Neuron (in vitro differentiated cells): ENCODE results near the gene LPP.

ENCODE experiments used
- H2AFZ ChIP-seq: one replicate; pipeline ENCODE4 v1.6.1; 2013; ENCODE audit warnings: low read depth, mild to moderate bottlenecking, inconsistent platforms, low read length, moderate library complexity
- H3K27me3 ChIP-seq: one replicate; pipeline ENCODE4 v1.6.1; 2013; ENCODE audit warnings: low read length; ENCODE audit not compliant: insufficient read depth
- H3K36me3 ChIP-seq: one replicate; pipeline ENCODE4 v1.6.1; 2013; ENCODE audit warnings: low read length; ENCODE audit not compliant: insufficient read depth
- H3K4me1 ChIP-seq: one replicate; pipeline ENCODE4 v1.6.1; 2013; ENCODE audit warnings: low read length; ENCODE audit not compliant: insufficient read depth
- H3K4me3 ChIP-seq: 2 replicates; pipeline ENCODE4 v1.5.1; 2013; ENCODE audit warnings: mild to moderate bottlenecking, low read length, moderate library complexity
- H3K9me3 ChIP-seq: one replicate; pipeline ENCODE4 v1.6.1; 2013; ENCODE audit warnings: low read length

LPP gene

GRCh38 chr3:188294823-188295487, 141.0 kb downstream of the LPP start:
- peak overlapping the region; percentile 36 for H2AFZ ChIP-seq
- H3K4me3 ChIP-seq = peak overlapping the region; percentile 39
- no peaks in the 10 kb centered on the region for H3K36me3 ChIP-seq
- peaks cover 37% of the 10 kb centered on the region for H3K4me1 ChIP-seq
- no peaks in the 10 kb centered on the region for H3K9me3 ChIP-seq
- H3K27me3 ChIP-seq = no peaks in the 10 kb centered on the region

- H3K36me3 ChIP-seq = no peaks in the 10 kb centered on the region
- H2AFZ ChIP-seq = no peak overlapping the region
- H3K4me3 ChIP-seq = no peak overlapping the region
- peaks cover 40% of the 10 kb centered on the region for H3K4me1 ChIP-seq
- H3K27me3 ChIP-seq = no peaks in the 10 kb centered on the region
- no peaks in the 10 kb centered on the region for H3K9me3 ChIP-seq
These were observed 141.9 kb downstream of the LPP start for GRCh38 chr3:188295876-188296275.

DNA sequence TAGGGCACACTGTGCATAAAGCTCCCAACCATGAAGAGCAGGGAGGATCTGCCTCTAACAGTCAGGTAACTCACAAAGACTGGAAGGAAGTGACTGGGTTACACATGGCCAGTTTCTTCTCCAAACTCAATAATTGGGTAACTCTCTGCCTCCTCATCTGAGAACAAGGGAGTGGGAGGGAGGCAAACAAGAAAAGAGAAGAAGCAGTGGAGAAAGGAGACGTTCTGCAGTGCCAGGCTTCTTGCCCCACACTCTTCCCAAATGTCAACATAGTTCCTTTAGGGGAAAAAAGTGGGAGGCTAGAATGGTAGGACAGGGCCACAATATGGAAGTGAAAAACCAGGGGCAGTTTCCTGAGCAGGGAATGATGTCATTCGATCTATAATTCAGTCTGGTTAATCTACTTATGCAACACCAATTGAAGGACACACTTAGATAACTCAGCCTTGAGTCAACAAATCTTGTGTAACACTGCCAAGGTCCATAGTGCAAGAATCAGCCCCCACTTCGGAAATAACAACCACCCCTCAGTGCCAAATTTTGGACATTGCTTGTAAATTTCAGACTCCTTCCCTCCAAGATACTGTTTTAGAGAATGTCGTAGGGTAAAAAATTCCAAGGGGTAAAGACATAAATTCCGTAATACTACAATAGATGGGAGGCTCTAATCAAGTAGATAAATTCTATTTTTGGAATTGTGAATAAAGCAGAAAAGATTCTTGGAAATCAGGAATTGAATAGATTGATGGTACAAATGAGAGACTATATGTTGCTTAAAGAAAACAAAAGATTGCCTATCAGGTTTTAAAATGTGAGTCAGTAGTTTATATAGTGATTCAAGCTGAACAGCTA, 143.0 kb downstream of the LPP start:
- Histone ChIP-seq H3K4me1 (peaks cover 48% of the 10 kb centered on the region), H3K4me3 (no peak overlapping the region)

DNA sequence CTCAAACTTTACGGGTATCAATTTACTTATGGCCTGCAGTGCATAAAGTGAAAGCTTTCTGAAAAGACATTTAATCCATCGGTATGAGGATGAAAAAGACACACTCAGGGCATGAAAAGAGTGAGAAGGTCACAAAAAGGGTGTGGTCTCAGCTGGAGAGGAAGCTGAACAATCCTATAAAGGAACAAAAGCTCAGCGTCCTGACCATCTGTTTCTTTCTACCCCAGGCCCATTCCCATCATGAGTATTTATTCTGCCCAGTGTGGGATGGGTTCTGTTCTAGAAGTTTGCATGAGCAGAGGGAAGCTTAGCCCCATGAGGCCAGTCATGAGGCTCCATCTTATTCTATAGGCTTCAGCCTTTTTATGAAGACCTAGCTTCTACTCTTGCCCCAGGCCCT, 144.6 kb downstream of the LPP start:
- H3K36me3 ChIP-seq = no peaks in the 10 kb centered on the region
- H3K9me3 ChIP-seq = no peaks in the 10 kb centered on the region
- no peak overlapping the region for H2AFZ ChIP-seq
- H3K4me1 ChIP-seq = peaks cover 55% of the 10 kb centered on the region
- no peak overlapping the region for H3K4me3 ChIP-seq
- H3K27me3 ChIP-seq = no peaks in the 10 kb centered on the region

More for the DNA sequence above, 143.0 kb downstream of the LPP start:
- Histone ChIP-seq H2AFZ (no peak overlapping the region), H3K36me3 (no peaks in the 10 kb centered on the region), H3K27me3 (no peaks in the 10 kb centered on the region), H3K9me3 (no peaks in the 10 kb centered on the region)

DNA sequence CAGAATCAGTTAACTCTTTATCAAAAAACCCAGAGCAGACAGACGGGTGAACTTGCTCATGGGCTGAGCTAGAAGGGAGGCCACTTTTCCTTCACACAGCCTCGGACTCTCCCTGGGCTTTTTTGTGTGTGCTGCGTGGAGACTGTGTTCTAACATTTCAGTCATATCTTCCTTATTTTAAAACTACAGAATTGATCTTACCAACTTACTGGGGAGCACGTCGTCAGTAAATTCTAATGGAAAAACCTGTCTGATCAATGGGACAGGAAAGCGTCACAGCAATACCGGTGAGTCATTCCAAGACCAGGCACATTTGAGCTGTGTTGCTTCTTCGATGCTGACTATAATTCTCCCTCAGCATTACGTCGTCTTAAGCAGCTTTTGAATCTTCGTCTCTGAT, 145.1 kb downstream of the LPP start:
- H2AFZ ChIP-seq = no peak overlapping the region
- peaks cover 53% of the 10 kb centered on the region for H3K4me1 ChIP-seq
- H3K27me3 ChIP-seq = no peaks in the 10 kb centered on the region
- H3K36me3 ChIP-seq = no peaks in the 10 kb centered on the region
- no peaks in the 10 kb centered on the region for H3K9me3 ChIP-seq
- H3K4me3 ChIP-seq = no peak overlapping the region

DNA sequence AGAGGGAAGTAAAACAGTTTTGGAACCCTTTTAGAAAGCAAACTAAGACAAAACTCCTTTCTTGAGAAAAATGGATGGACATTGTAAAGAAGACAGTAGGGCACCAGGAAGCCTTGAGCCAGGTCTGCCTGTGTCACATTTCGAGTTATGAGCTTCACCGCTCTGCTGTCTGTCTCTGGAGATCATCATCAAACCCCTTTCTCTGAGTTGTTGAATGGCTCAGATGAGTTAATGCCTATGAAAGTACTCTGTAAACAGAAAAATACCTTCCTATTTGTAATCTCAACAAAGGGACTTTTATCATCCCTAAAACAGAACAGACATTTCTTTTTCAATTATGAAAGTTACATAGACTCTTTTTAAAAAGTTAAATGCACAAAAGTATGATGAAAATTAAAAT, 145.8 kb downstream of the LPP start:
- no peaks in the 10 kb centered on the region for H3K27me3 ChIP-seq
- no peak overlapping the region for H3K4me3 ChIP-seq
- no peaks in the 10 kb centered on the region for H3K36me3 ChIP-seq
- H2AFZ ChIP-seq = no peak overlapping the region
- peaks cover 46% of the 10 kb centered on the region for H3K4me1 ChIP-seq
- H3K9me3 ChIP-seq = no peaks in the 10 kb centered on the region

- no peak overlapping the region for H2AFZ ChIP-seq
- no peaks in the 10 kb centered on the region for H3K36me3 ChIP-seq
- no peaks in the 10 kb centered on the region for H3K9me3 ChIP-seq
- H3K4me1 ChIP-seq = peaks cover 37% of the 10 kb centered on the region
- H3K4me3 ChIP-seq = no peak overlapping the region
- no peaks in the 10 kb centered on the region for H3K27me3 ChIP-seq
These were observed 147.2 kb downstream of the LPP start for GRCh38 chr3:188301147-188301546.

GRCh38 chr3:188303286-188303799, 149.4 kb downstream of the LPP start:
- Histone ChIP-seq H3K9me3 (no peaks in the 10 kb centered on the region), H3K4me1 (peaks cover 32% of the 10 kb centered on the region), H3K4me3 (no peak overlapping the region)

GRCh38 chr3:188303823-188304222, 149.9 kb downstream of the LPP start:
- peaks cover 28% of the 10 kb centered on the region for H3K4me1 ChIP-seq
- H2AFZ ChIP-seq = no peak overlapping the region
- H3K4me3 ChIP-seq = no peak overlapping the region
- H3K9me3 ChIP-seq = no peaks in the 10 kb centered on the region
- no peaks in the 10 kb centered on the region for H3K27me3 ChIP-seq
- H3K36me3 ChIP-seq = no peaks in the 10 kb centered on the region

More at GRCh38 chr3:188303286-188303799, 149.4 kb downstream of the LPP start:
- H3K27me3 ChIP-seq = no peaks in the 10 kb centered on the region
- H3K36me3 ChIP-seq = no peaks in the 10 kb centered on the region
- H2AFZ ChIP-seq = no peak overlapping the region

- H3K4me1 ChIP-seq = peaks cover 22% of the 10 kb centered on the region
- no peaks in the 10 kb centered on the region for H3K27me3 ChIP-seq
- no peaks in the 10 kb centered on the region for H3K36me3 ChIP-seq
- no peaks in the 10 kb centered on the region for H3K9me3 ChIP-seq
- no peak overlapping the region for H3K4me3 ChIP-seq
- no peak overlapping the region for H2AFZ ChIP-seq
These were observed 150.5 kb downstream of the LPP start for GRCh38 chr3:188304501-188304900.

DNA sequence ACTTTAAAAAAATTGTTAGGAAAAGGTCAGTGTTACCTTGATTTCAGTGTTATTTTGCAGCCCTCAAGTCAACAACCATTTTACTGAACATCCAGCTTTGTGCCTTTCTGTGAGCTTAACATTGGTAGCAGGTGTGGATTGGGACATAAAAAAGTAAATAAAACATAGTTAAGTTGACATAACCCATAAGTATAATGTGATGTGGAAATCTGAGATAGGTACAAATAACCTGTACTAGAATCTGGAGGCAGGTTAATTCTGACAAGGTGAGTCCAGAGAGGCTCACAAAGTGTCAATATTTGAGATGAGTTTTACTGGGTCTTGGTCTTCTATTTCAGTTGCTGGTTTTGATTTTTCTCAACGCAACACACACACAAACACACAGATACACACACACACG, 151.3 kb downstream of the LPP start:
- Histone ChIP-seq H2AFZ (no peak overlapping the region), H3K9me3 (no peaks in the 10 kb centered on the region), H3K4me3 (no peak overlapping the region), H3K36me3 (no peaks in the 10 kb centered on the region), H3K27me3 (no peaks in the 10 kb centered on the region), H3K4me1 (peaks cover 19% of the 10 kb centered on the region)

DNA sequence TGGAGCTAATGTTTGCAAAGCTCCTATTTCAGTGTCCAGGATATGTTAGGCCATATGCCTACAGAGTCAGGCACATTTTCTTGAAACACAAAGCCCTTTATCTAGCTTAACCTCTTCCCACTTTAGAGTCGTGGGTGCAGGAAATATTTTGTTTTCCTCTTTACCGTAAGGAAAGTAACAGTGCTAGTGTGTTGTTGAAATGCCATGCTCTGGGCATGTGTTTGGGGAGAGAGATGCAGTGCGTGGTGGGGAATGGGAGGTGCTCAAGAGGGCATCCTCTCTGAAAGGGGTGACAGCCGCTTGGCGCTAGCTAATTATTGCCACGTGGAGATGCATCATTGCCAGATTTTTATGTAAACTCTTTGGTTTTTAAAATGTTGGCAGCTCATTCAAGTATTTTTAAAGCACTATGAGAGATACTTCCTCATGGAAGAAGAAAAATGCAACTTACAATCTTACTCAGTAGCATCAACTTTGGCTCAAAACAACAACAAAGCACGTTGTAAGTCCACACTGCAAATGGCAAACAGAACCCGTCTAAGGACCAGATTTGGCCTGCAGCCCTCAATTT, 152.6 kb downstream of the LPP start:
- Histone ChIP-seq H2AFZ (no peak overlapping the region), H3K36me3 (no peaks in the 10 kb centered on the region), H3K4me1 (peaks cover 11% of the 10 kb centered on the region), H3K9me3 (no peaks in the 10 kb centered on the region), H3K4me3 (no peak overlapping the region), H3K27me3 (no peaks in the 10 kb centered on the region)
